H1 (cell line): Measurements from ENCODE around the gene FAM186B. TPM values are rescaled to one million over a fixed set of nuclear protein-coding genes. Genes with fewer than 3 reads are reported as not detected.

Experiments used
- CTCF ChIA-PET: fragments of 300-600 bp; sonication (Branson Sonifier 250); formaldehyde crosslinking; loops from one replicate; lab custom pipeline; 2021; ENCODE audit not compliant: partially characterized antibody; lab: Charles Lee
- POLR2A ChIA-PET: fragments of 300-600 bp; sonication (Branson Sonifier 250); formaldehyde crosslinking; loops from one replicate; lab custom pipeline; 2021; ENCODE audit warnings: inconsistent platforms; ENCODE audit not compliant: partially characterized antibody; lab: Charles Lee
- DNase-seq, 2 experiments: peaks; one replicate each; pipeline versions ENCODE4 v3.0.0 to v3.0.0-alpha.2; 2010 to 2022; ENCODE audit warnings: low spot score in 2 of 2, low read depth in 1 of 2, mixed read lengths in 1 of 2
- FAIRE-seq: peaks from 2 replicates; lab custom pipeline; 2011; peaks lifted over from hg19 to GRCh38; lab: Jason Lieb, UNC
- H2AFZ ChIP-seq: 2 replicates; pipeline ENCODE4 v1.8.1; 2012; ENCODE audit warnings: low read length, inconsistent platforms
- H2AK5ac ChIP-seq: 2 replicates; pipeline ENCODE4 v1.6.1; 2013; ENCODE audit warnings: low read depth, low read length
- H2BK120ac ChIP-seq: replicated peaks from 2 replicates; pipeline ENCODE3; 2013; ENCODE audit warnings: low read depth, low read length, inconsistent platforms
- H2BK12ac ChIP-seq: 2 replicates; pipeline ENCODE4 v1.6.1; 2013; ENCODE audit warnings: low read depth, low read length
- H2BK15ac ChIP-seq: 2 replicates; pipeline ENCODE4 v1.6.1; 2013; ENCODE audit warnings: low read length
- H2BK20ac ChIP-seq: 2 replicates; pipeline ENCODE4 v1.6.1; 2013; ENCODE audit warnings: low read length
- H2BK5ac ChIP-seq: 2 replicates; pipeline ENCODE4 v1.6.1; 2013; ENCODE audit warnings: low read depth, low read length
- H3K14ac ChIP-seq: 2 replicates; pipeline ENCODE4 v1.6.1; 2013; ENCODE audit warnings: inconsistent platforms; ENCODE audit not compliant: insufficient read length
- H3K18ac ChIP-seq: 2 replicates; pipeline ENCODE4 v1.6.1; 2013; ENCODE audit warnings: low read length; ENCODE audit errors: extremely low read depth
- H3K23ac ChIP-seq: 2 replicates; pipeline ENCODE4 v1.6.1; 2013; ENCODE audit warnings: inconsistent platforms; ENCODE audit not compliant: insufficient read length
- H3K23me2 ChIP-seq: 2 replicates; pipeline ENCODE4 v1.6.1; 2013; ENCODE audit warnings: low read depth, low read length
- H3K27ac ChIP-seq: 2 replicates; pipeline ENCODE4 v1.6.1; 2011; ENCODE audit warnings: low read depth, low read length, inconsistent platforms
- H3K27me3 ChIP-seq, 4 experiments: replicated peaks in 1 of 4; 1 replicate in 1 of 4; 2 replicates in 3 of 4; pipeline versions ENCODE4 v1.6.1 to v1.8.1; 2011 to 2013; ENCODE audit warnings: low read length in 3 of 4, mild to moderate bottlenecking in 3 of 4, inconsistent platforms in 2 of 4, mixed read lengths in 2 of 4, moderate library complexity in 1 of 4; ENCODE audit not compliant: control insufficient read depth in 3 of 4, insufficient read depth in 3 of 4; ENCODE audit errors: extremely low read depth in 1 of 4
- H3K36me3 ChIP-seq, 4 experiments: 2 replicates each; pipeline versions ENCODE4 v1.6.1 to v1.8.1; 2011 to 2013; ENCODE audit warnings: mild to moderate bottlenecking in 4 of 4, low read length in 3 of 4, moderate library complexity in 2 of 4, control low read depth in 1 of 4, inconsistent platforms in 1 of 4; ENCODE audit not compliant: insufficient read depth in 4 of 4, control insufficient read depth in 2 of 4
- H3K4ac ChIP-seq: replicated peaks from 2 replicates; pipeline ENCODE3; 2013; ENCODE audit warnings: low read length, low read depth, mixed read lengths, inconsistent platforms; ENCODE audit not compliant: insufficient read length
- H3K4me1 ChIP-seq, 4 experiments: replicated peaks in 1 of 4; 1 replicate in 1 of 4; 2 replicates in 3 of 4; pipeline versions ENCODE4 v1.6.1 to v1.8.1; 2011 to 2013; ENCODE audit warnings: low read length in 3 of 4, inconsistent platforms in 2 of 4, mixed read lengths in 1 of 4; ENCODE audit not compliant: insufficient read depth in 4 of 4, control insufficient read depth in 3 of 4
- H3K4me2 ChIP-seq, 2 experiments: 2 replicates each; pipeline versions ENCODE4 v1.6.1 to v1.8.1; 2011 to 2013; ENCODE audit warnings: low read depth in 2 of 2, low read length in 2 of 2, control low read depth in 1 of 2, inconsistent platforms in 1 of 2, mild to moderate bottlenecking in 1 of 2; ENCODE audit not compliant: insufficient read depth in 1 of 2
- H3K4me3 ChIP-seq, 4 experiments: fragments of 200-600, 300-600 bp in 1 of 4; sonication (generic), shearing (Covaris generic), sonication (Bioruptor Twin) in 1 of 4; 2 replicates each; pipeline versions ENCODE4 v1.5.1 to v1.8.1; 2011 to 2016; ENCODE audit warnings: low read length in 4 of 4, low read depth in 3 of 4, control low read depth in 2 of 4, inconsistent platforms in 2 of 4, mild to moderate bottlenecking in 2 of 4, mixed read lengths in 1 of 4, moderate library complexity in 1 of 4; ENCODE audit not compliant: insufficient read depth in 2 of 4; ENCODE audit errors: extremely low read depth in 1 of 4
- H3K56ac ChIP-seq: replicated peaks from 2 replicates; pipeline ENCODE3; 2013; ENCODE audit warnings: low read depth, mild to moderate bottlenecking, mixed read lengths, low read length, inconsistent platforms; ENCODE audit not compliant: insufficient read length
- H3K79me1 ChIP-seq: 2 replicates; pipeline ENCODE4 v1.6.1; 2013; ENCODE audit warnings: low read depth, low read length, control low read depth
- H3K79me2 ChIP-seq, 2 experiments: 2 replicates each; pipeline versions ENCODE4 v1.6.1 to v1.8.1; 2012 to 2013; ENCODE audit warnings: low read length in 2 of 2, mild to moderate bottlenecking in 2 of 2, inconsistent platforms in 1 of 2; ENCODE audit not compliant: insufficient read depth in 2 of 2, control insufficient read depth in 1 of 2
- H3K9ac ChIP-seq, 4 experiments: replicated peaks in 1 of 4; 1 replicate in 1 of 4; 2 replicates in 3 of 4; pipeline versions ENCODE4 v1.6.1 to v1.8.1; 2011 to 2013; ENCODE audit warnings: low read depth in 3 of 4, low read length in 3 of 4, control low read depth in 2 of 4, mild to moderate bottlenecking in 2 of 4, moderate library complexity in 2 of 4, inconsistent platforms in 1 of 4; ENCODE audit errors: extremely low read depth in 1 of 4
- H3K9me3 ChIP-seq, 2 experiments: 2 replicates each; pipeline versions ENCODE4 v1.6.1 to v1.8.1; 2012 to 2013; ENCODE audit warnings: mild to moderate bottlenecking in 2 of 2, moderate library complexity in 2 of 2, control low read depth in 1 of 2, inconsistent platforms in 1 of 2, low read depth in 1 of 2, low read length in 1 of 2, mixed read lengths in 1 of 2; ENCODE audit not compliant: insufficient read depth in 2 of 2
- H4K20me1 ChIP-seq, 2 experiments: replicated peaks in 1 of 2; 2 replicates each; pipeline versions ENCODE3 to v1.8.1; 2011 to 2013; ENCODE audit warnings: inconsistent platforms in 2 of 2, low read length in 2 of 2, mild to moderate bottlenecking in 1 of 2; ENCODE audit not compliant: insufficient read depth in 2 of 2, control insufficient read depth in 1 of 2
- H4K5ac ChIP-seq: 2 replicates; pipeline ENCODE4 v1.6.1; 2013; ENCODE audit warnings: low read length, low read depth, mixed read lengths, inconsistent platforms; ENCODE audit not compliant: insufficient read length
- H4K8ac ChIP-seq: 2 replicates; pipeline ENCODE4 v1.8.0; 2013; ENCODE audit warnings: mild to moderate bottlenecking, moderate library complexity, low read length, inconsistent platforms; ENCODE audit not compliant: insufficient read depth; ENCODE audit errors: extremely low read depth
- H4K91ac ChIP-seq: replicated peaks from 2 replicates; pipeline ENCODE3; 2013; ENCODE audit warnings: low read length, mixed read lengths, inconsistent platforms; ENCODE audit not compliant: insufficient read length
- BRCA1 ChIP-seq: IDR thresholded peaks from 2 replicates; pipeline ENCODE4 v1.6.1; 2012; ENCODE audit warnings: low read depth, low read length, improper control_type of control experiment
- CHD2 ChIP-seq: IDR thresholded peaks from 2 replicates; pipeline ENCODE4 v1.6.1; 2012; ENCODE audit warnings: low read length, improper control_type of control experiment
- HDAC2 ChIP-seq, 2 experiments: fragments of 300-600 bp in 1 of 2; sonication (generic) in 1 of 2; IDR thresholded peaks; 2 replicates each; pipeline ENCODE4 v1.6.1; 2011 to 2012; ENCODE audit warnings: low read depth in 2 of 2, low read length in 2 of 2, mild to moderate bottlenecking in 2 of 2, moderate library complexity in 2 of 2, borderline replicate concordance in 1 of 2, inconsistent platforms in 1 of 2
- JUN ChIP-seq: IDR thresholded peaks from 2 replicates; pipeline ENCODE4 v1.6.1; 2011; ENCODE audit warnings: low read depth, mild to moderate bottlenecking, improper control_type of control experiment, low read length
- KDM5A ChIP-seq: fragments of 200-600 bp; IDR thresholded peaks from 2 replicates; pipeline ENCODE4 v1.7.1; 2012; ENCODE audit warnings: mild to moderate bottlenecking, low read length, inconsistent platforms, mixed read lengths
- MAFK ChIP-seq: IDR thresholded peaks from 2 replicates; pipeline ENCODE4 v1.6.1; 2012; ENCODE audit warnings: low read depth, mild to moderate bottlenecking, improper control_type of control experiment, low read length
- NRF1 ChIP-seq: IDR thresholded peaks from 2 replicates; pipeline ENCODE4 v1.6.1; 2011; ENCODE audit warnings: mild to moderate bottlenecking, low read depth, low read length, improper control_type of control experiment
- RNF2 ChIP-seq: fragments of 200-900, 300-1000 bp; sonication (generic); IDR thresholded peaks from 2 replicates; pipeline ENCODE4 v1.7.1; 2016; ENCODE audit warnings: borderline replicate concordance, low read depth, mild to moderate bottlenecking, antibody characterized with exemption, low read length; ENCODE audit not compliant: poor library complexity, severe bottlenecking; ENCODE audit errors: missing control alignments
- SIX5 ChIP-seq: IDR thresholded peaks from 2 replicates; pipeline ENCODE4 v1.6.1; 2011; ENCODE audit warnings: mild to moderate bottlenecking, low read depth, low read length
- SP4 ChIP-seq: IDR thresholded peaks from 2 replicates; pipeline ENCODE4 v1.6.1; 2012; ENCODE audit warnings: low read length, inconsistent platforms
- SRF ChIP-seq: IDR thresholded peaks from 2 replicates; pipeline ENCODE4 v1.6.1; 2011; ENCODE audit warnings: mild to moderate bottlenecking, low read depth, low read length, moderate library complexity
- USF2 ChIP-seq: IDR thresholded peaks from 2 replicates; pipeline ENCODE4 v1.6.1; 2011; ENCODE audit warnings: low read length, improper control_type of control experiment
- WGBS, 2 experiments: shearing (Covaris generic) in 1 of 2; methylation state at CpG; one replicate each; pipeline versions ENCODE4 v1.1.6 to v1.1.7; 2013 to 2015; ENCODE audit warnings: low lambda C conversion rate in 2 of 2, mixed read lengths in 2 of 2, inconsistent platforms in 1 of 2, low coverage in 1 of 2, missing lambda C conversion rate in 1 of 2; ENCODE audit not compliant: insufficient replicate concordance in 2 of 2, insufficient coverage in 1 of 2, insufficient read length in 1 of 2; ENCODE audit errors: extremely low coverage in 1 of 2, missing lambda C conversion rate in 1 of 2; 5-methylcytosine and 5-hydroxymethylcytosine counted together
- polyA plus RNA-seq, 7 experiments: library from polyadenylated mRNA; depleted of rRNA in 3 of 7; stranded (reverse) in 5 of 7; unstranded in 2 of 7; fragments of >200 nt in 5 of 7; fragments of 200-250 nt in 2 of 7; gene quantifications; 1 replicate in 5 of 7; 2 replicates in 1 of 7; 4 replicates in 1 of 7; pipeline versions ENCODE4 v1.2.1 to v1.2.3, GENCODE V29; 2011 to 2013; ENCODE audit warnings: missing spikeins in 2 of 7, mixed read lengths in 2 of 7
- total RNA-seq: library from RNA; stranded (reverse); fragmentation: NEBNext Ultra II Directional; extraction: Animal tissue kit (Norgen Biotek cat#: 25700); gene quantifications from 2 replicates; pipeline ENCODE4 v1.2.1, GENCODE V29; 2021

Gene FAM186B
- total and polyA plus RNA-seq, 2 of the 8 experiments (the other 6 are each of a cell fraction or from before 2014, with no cell fraction given), result 0.12 to 0.73 TPM

GRCh38 chr12:49635036-49635435 is 29.6 kb upstream of the FAM186B start:
- Histone ChIP-seq H3K79me1 (no peaks in the 10 kb centered on the region; the same call in 1 of the 2 replicates), H2AK5ac (no peak overlapping the region), H3K36me3 (peaks cover 0 to 4% (median 3%) of the 10 kb centered on the region in 4 experiments; a peak in 5 of 8 replicates), H3K4ac (no peak overlapping the region), H2AFZ (no peak overlapping the region), H3K9ac (no peak overlapping the region), H3K14ac (no peak overlapping the region), H2BK15ac (no peak overlapping the region), H2BK5ac (no peak overlapping the region), H2BK120ac (no peak overlapping the region), H3K18ac (no peak overlapping the region), H3K23ac (no peak overlapping the region), H3K56ac (no peak overlapping the region), H3K9me3 (no peaks in the 10 kb centered on the region), H3K4me3 (no peak overlapping the region), H4K8ac (no peak overlapping the region; the same call in 1 of the 2 replicates), H4K20me1 (no peaks in the 10 kb centered on the region), H3K4me1 (peaks cover 0 to 10% (median 5%) of the 10 kb centered on the region in 4 experiments; a peak in 5 of 7 replicates), H2BK12ac (no peak overlapping the region), H3K27ac (no peak overlapping the region), H4K91ac (no peak overlapping the region), H3K79me2 (no peaks in the 10 kb centered on the region), H3K4me2 (no peak overlapping the region), H3K23me2 (no peaks in the 10 kb centered on the region), H2BK20ac (no peak overlapping the region), H4K5ac (no peak overlapping the region), H3K27me3 (no peaks in the 10 kb centered on the region)
- WGBS, 2 experiments, result 90% methylated on average over 9 of the region's 9 CpGs; no CpG with 5 or more reads in 1 of the 2 experiments
- CTCF ChIA-PET, result interaction anchor here (0.6 to 9.4 kb wide), 12 partner anchors 8 to 178 kb away, joined by 4 to 98 read pairs (median 8); partner anchors contain the start of genes FAM186B and PRPF40B
- DNase-seq (no peak), FAIRE-seq (no peak)
- POLR2A ChIA-PET, result interaction anchor here (1.1 to 4.1 kb wide), 5 partner anchors 11 to 131 kb away, joined by 3 to 25 read pairs (median 10); partner anchors contain the start of genes FMNL3 and TMBIM6
- no peak for TF ChIP-seq SIX5
- TF ChIP-seq SP4, result no peak
- TF ChIP-seq SRF, result no peak
- TF ChIP-seq MAFK, result no peak
- TF ChIP-seq USF2, result no peak
- TF ChIP-seq JUN, result no peak
- no peak for TF ChIP-seq RNF2
- TF ChIP-seq HDAC2 (IDR thresholded peaks at IDR 0.05; ENCODE audit: borderline replicate concordance in 1 of 2, low read depth in 2 of 2, low read length in 2 of 2), result no peak
- TF ChIP-seq KDM5A, result no peak
- TF ChIP-seq CHD2, result no peak
- no peak for TF ChIP-seq NRF1
- no peak for TF ChIP-seq BRCA1
